Natural killer cell (primary cell): ENCODE results near the gene ANP32A. TPM values are rescaled to one million over a fixed set of nuclear protein-coding genes. Genes with fewer than 3 reads are reported as not detected.

ENCODE experiments used
- ATAC-seq, 3 donors: fragments of 150-1000 bp in 2 of 3; fragments of 200-7000 bp in 1 of 3; cut with Tn5 transposase; 1 replicate in 1 of 3; 2 replicates in 2 of 3; pipeline ENCODE4 v1.10.0; 2021; ENCODE audit warnings: mild to moderate bottlenecking in 2 of 3, moderate library complexity in 2 of 3
- DNase-seq, 2 donors: peaks; one replicate each; pipeline versions ENCODE4 v3.0.0 to v3.0.0-alpha.2; 2013 to 2021; ENCODE audit warnings: mixed read lengths in 1 of 2
- H3K27ac ChIP-seq: one replicate; pipeline ENCODE4 v1.5.1; 2013; ENCODE audit warnings: mild to moderate bottlenecking, low read length
- H3K27me3 ChIP-seq: one replicate; pipeline ENCODE4 v1.6.1; 2013; ENCODE audit warnings: low read length; ENCODE audit not compliant: control insufficient read depth, insufficient read depth
- H3K36me3 ChIP-seq: one replicate; pipeline ENCODE4 v1.6.1; 2013; ENCODE audit warnings: low read length; ENCODE audit not compliant: control insufficient read depth, insufficient read depth
- H3K4me1 ChIP-seq: one replicate; pipeline ENCODE4 v1.6.1; 2013; ENCODE audit warnings: low read length; ENCODE audit not compliant: control insufficient read depth, insufficient read depth
- H3K4me3 ChIP-seq: one replicate; pipeline ENCODE4 v1.5.1; 2013; ENCODE audit warnings: low read length
- H3K9me3 ChIP-seq: one replicate; pipeline ENCODE4 v1.6.1; 2013; ENCODE audit warnings: low read length; ENCODE audit not compliant: control insufficient read depth, insufficient read depth
- H3K27ac Mint-ChIP-seq, 2 donors: one replicate each; pipeline ENCODE4 v1.8.0; 2022; ENCODE audit warnings: mild to moderate bottlenecking in 2 of 2, mixed read lengths in 2 of 2, moderate library complexity in 1 of 2
- H3K27me3 Mint-ChIP-seq, 2 donors: one replicate each; pipeline ENCODE4 v1.8.0; 2022; ENCODE audit warnings: low read depth in 2 of 2, mixed read lengths in 2 of 2
- H3K36me3 Mint-ChIP-seq: one replicate; pipeline ENCODE4 v1.8.0; 2022; ENCODE audit warnings: mixed read lengths
- H3K4me1 Mint-ChIP-seq, 2 donors: one replicate each; pipeline ENCODE4 v1.8.0; 2022; ENCODE audit warnings: mixed read lengths in 2 of 2
- H3K4me3 Mint-ChIP-seq: one replicate; pipeline ENCODE4 v1.8.0; 2022; ENCODE audit warnings: mild to moderate bottlenecking, moderate library complexity, mixed read lengths
- H3K9me3 Mint-ChIP-seq, 2 donors: one replicate each; pipeline ENCODE4 v1.8.0; 2022; ENCODE audit warnings: mixed read lengths in 2 of 2
- CTCF ChIP-seq: fragments of 200-600 bp; IDR thresholded peaks from one replicate; pipeline ENCODE4 v1.8.0; 2022; ENCODE audit warnings: antibody characterized with exemption
- WGBS: methylation state at CpG from one replicate; pipeline ENCODE4 v1.1.7; 2013; ENCODE audit warnings: missing lambda C conversion rate; ENCODE audit not compliant: insufficient coverage; 5-methylcytosine and 5-hydroxymethylcytosine counted together
- intact Hi-C: fragments of 100-400 bp; cut with micrococcal nuclease; formaldehyde crosslinking; loops from one replicate; pipeline ENCODE4 v1.14.2; 2022
- total RNA-seq, 4 donors: library from RNA; stranded (reverse); fragments of 120-200 nt in 1 of 4; gene quantifications; one replicate each; pipeline versions ENCODE4 v1.2.3 to v1.2.4, GENCODE V29; 2013 to 2022

ANP32A gene
- total RNA-seq, 3 donors from 2014 or later (not counting 1 experiment from before 2014, with no cell fraction given), result 133 to 150 (median 148) TPM

- no peak for ATAC-seq
- Mint-ChIP-seq H3K9me3 (no peaks in the 10 kb centered on the region), H3K27ac (peak overlapping the region; percentile 96 to 97), H3K4me1 (peaks cover 59 to 60% of the 10 kb centered on the region in 2 donors), H3K36me3 (no peaks in the 10 kb centered on the region), H3K27me3 (no peaks in the 10 kb centered on the region), H3K4me3 (peak overlapping the region; percentile 98)
- Histone ChIP-seq H3K27ac (peak overlapping the region; percentile 85), H3K9me3 (no peaks in the 10 kb centered on the region), H3K27me3 (no peaks in the 10 kb centered on the region), H3K36me3 (no peaks in the 10 kb centered on the region), H3K4me1 (peaks cover 27% of the 10 kb centered on the region), H3K4me3 (no peak overlapping the region)
- WGBS, result 60% methylated on average over 2 of the region's 4 CpGs
- no peak for DNase-seq
- intact Hi-C loops, result loop anchor here (2.0 to 10.0 kb wide), 3 partner anchors 25 to 971 kb away; partner anchors contain the start of gene RNU6-1
- TF ChIP-seq CTCF, result no peak
These were observed 4.5 kb downstream of the ANP32A start for GRCh38 chr15:68816158-68816557.

- intact Hi-C loops, result loop anchor here (5.0 to 10.0 kb wide), 2 partner anchors 33 to 971 kb away; partner anchors contain the start of gene RNU6-1
- H3K9me3 Mint-ChIP-seq, result no peaks in the 10 kb centered on the region
- 47% methylated on average over 4 of the region's 4 CpGs for WGBS
- H3K4me1 Mint-ChIP-seq, result peaks cover 62% of the 10 kb centered on the region in 2 donors
- peak overlapping the region; percentile 98 for H3K4me3 Mint-ChIP-seq
- Histone ChIP-seq H3K27me3 (no peaks in the 10 kb centered on the region), H3K36me3 (no peaks in the 10 kb centered on the region), H3K9me3 (no peaks in the 10 kb centered on the region), H3K4me3 (no peak overlapping the region), H3K4me1 (peaks cover 27% of the 10 kb centered on the region), H3K27ac (peak overlapping the region; percentile 12)
- ATAC-seq (peak in 1 of 3 donors; percentile 7), DNase-seq (no peak)
- no peaks in the 10 kb centered on the region for H3K27me3 Mint-ChIP-seq
- peak overlapping the region; percentile 96 to 97 for H3K27ac Mint-ChIP-seq
- no peaks in the 10 kb centered on the region for H3K36me3 Mint-ChIP-seq
- no peak for TF ChIP-seq CTCF
These were observed 5.1 kb downstream of the ANP32A start for GRCh38 chr15:68815598-68815997.

- ATAC-seq (no peak), DNase-seq (no peak)
- H3K27ac Mint-ChIP-seq, result peak overlapping the region; percentile 96 to 97
- Histone ChIP-seq H3K4me1 (peaks cover 32% of the 10 kb centered on the region), H3K4me3 (no peak overlapping the region), H3K27me3 (no peaks in the 10 kb centered on the region), H3K9me3 (no peaks in the 10 kb centered on the region), H3K27ac (no peak overlapping the region), H3K36me3 (no peaks in the 10 kb centered on the region)
- H3K4me3 Mint-ChIP-seq, result no peak overlapping the region
- H3K27me3 Mint-ChIP-seq, result no peaks in the 10 kb centered on the region
- no peaks in the 10 kb centered on the region for H3K9me3 Mint-ChIP-seq
- H3K4me1 Mint-ChIP-seq, result peaks cover 68 to 70% of the 10 kb centered on the region in 2 donors
- intact Hi-C loops, result loop anchor here (10.0 kb wide), 1 partner anchor 970 kb away; the partner anchor contains the start of gene RNU6-1
- 80% methylated on average over 6 of the region's 6 CpGs for WGBS
- no peaks in the 10 kb centered on the region for H3K36me3 Mint-ChIP-seq
- TF ChIP-seq CTCF, result no peak
These were observed 6.1 kb downstream of the ANP32A start for GRCh38 chr15:68814596-68814995.
